GM19193 (cell line): ENCODE measurements around the gene CCDC71.

Experiments used
- POLR2A ChIP-seq: IDR thresholded peaks from 4 replicates; pipeline ENCODE4 v1.6.1; 2011; ENCODE audit not compliant: insufficient read depth, insufficient read length; ENCODE audit errors: extremely low read depth

Gene CCDC71

DNA sequence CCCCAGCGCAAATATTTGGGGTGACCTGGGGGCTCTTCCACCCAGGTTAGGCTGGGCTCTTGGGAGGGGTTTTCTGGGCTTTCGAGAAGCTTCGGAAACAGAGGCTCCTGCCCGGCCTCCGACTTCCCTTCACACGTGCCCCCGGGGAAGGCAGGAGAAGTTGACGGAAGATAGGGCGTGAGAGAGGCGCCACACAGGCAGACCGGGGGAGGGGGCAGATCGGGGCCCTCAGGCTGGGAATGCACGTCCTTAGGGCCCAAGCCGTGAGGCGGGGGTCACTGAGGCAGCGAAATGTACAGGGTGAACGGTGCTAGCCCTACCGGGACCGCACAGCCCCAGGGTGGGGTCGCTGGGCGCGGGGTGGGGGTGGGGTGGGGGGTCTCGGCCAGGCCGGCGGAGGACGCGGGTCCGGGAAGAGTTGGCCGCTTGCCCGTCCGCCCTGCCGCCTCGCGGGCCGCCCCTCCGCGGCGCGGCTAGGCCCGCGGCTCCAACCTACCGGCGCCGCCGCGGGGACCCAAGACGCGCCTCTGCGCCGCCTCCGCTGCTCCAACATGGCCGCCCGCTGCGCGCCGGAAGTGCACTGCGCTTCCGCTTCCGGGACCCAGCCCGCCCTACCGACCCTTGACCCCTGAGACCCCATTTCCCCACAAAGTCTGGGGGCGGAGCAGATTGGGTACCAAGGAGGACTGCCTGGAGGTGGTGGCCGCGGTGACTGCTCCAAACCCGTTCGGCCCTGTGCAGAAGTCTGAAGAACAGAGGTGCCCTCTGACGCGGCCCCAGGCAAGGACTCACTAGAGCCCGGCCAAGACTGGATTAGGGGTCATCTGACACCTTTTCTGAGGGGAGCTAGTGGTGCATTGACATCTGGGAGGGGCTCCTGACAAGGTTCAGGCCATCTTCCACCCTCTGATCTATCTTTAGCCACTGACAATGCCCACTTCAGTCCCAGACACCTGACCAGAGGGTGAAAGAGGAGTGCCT, at the start of gene CCDC71:
Gene CCDC71 (minus strand): TSS at position 561 of the 981 bp plus-strand sequence. CDS start 2,123 bp downstream, outside the sequence.
- TF ChIP-seq POLR2A = peak; percentile 77

DNA sequence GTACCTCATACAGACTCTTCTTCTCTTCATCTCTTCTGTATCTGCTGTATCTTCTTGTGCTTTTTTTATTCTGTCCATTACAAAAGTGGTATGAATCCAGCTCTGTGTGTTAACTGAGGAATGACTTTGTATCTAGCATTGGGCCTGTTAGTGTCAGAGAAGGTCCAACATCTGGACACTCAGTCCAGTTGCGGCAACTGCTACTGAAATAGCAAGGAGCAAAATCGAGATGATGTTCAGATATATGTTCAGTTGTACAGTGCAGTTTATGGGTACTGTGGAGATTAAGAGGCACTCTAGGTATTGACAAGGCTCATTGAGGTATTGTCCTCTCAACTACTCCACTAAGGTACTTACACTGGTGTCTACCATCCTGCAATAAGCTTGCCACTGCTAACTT, 47.9 kb upstream of the CCDC71 start:
- TF ChIP-seq POLR2A = no peak

DNA sequence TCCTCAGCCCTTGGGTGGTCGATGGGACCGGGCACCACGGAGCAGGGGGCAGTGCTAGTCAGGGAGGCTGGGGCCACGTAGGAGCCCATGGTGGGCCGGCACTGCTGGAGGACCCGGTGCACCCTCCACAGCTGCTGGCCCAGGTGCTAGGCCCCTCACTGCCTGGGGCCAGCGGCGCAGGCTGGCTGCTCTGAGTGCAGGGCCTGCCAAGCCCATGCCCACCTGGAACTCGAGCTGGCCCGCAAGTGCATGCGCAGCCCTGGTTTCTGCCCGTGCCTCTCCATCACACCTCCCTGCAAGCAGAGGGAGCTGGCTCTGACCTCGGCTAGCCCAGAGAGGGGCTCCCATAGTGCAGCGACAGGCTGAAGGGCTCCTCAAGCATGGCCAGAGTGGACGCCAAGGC, 47.4 kb upstream of the CCDC71 start:
- no peak for TF ChIP-seq POLR2A

DNA sequence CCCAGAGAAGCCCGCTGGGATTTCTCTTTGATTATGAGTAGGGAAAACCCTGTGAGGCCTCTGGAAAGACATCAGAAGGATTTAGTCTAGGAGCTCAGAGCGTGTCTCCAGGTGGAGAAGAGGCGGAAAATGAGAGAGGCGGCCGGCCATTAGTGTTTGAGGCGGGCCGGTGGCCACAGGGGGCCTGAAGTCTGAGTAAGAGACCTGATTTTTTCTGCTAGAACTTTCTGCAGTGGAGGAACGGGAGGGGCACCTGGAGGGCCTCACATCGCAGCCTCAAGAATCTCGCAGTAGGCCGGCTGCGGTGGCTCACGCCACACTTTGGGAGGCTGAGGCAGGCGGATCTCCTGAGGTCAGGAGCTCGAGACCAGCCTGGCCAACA, 33.8 kb upstream of the CCDC71 start:
- TF ChIP-seq POLR2A = no peak

DNA sequence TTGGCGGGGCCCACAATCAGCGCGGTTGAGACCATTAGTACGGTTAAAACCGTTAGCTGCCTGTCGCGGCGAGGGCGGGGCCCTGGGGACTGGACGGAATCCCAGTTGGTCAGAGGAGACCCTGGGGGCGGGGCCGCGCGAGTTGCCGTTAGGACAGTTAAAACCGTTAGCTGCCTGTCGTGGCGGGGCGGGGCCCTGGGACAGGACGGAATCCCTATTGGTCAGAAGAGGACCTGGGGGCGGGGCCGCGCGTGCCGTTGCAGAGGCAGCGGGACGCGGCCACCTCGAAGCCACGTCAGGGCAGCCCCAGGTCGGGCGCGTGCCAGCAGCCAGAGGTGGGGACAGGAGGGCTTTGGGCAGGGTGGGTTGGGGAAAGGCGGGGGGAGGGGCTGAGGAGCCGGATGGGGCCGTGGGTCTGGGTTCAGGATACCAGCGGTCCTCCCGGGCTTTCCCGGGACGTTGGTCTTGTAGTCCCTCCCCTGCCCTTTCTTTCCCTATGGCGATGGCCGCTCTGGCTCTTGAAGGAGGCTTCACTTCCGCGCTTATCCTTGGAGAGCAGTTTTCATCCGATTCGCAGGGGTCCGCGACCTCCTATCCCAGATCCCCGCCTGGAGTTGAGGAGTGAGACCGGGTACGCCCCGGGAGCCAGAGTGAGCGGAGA, 33.2 kb upstream of the CCDC71 start:
- TF ChIP-seq POLR2A = no peak

DNA sequence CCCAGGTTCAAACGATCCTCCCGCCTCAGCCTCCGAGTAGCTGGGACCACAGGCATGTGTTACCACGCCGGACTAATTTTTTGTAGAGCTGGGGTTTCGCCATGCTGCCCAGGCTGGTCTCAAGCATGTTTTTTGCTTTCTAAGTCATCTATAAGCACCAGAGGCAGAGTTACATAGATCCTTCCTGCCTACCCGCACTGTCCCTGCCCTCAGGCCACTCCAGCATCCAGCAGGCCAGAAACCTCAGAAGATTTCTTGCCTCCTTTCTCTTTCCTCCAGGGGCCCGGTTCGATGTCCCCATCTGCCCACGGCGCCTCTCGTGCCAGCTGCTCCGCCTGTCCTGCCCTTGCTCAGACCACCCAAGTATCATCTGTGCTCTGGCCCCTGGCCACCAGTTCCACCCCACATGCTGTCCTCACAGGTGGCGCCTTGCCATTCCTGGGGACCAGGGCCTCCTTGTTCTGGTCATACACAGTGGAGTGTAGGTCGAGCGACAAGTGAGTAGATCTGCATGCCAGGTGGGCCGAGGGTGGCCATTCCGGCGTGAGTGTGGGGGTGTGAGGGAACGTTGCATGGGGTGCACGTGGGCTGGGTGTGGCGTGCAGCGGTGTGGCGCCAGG, 32.6 kb upstream of the CCDC71 start:
- no peak for TF ChIP-seq POLR2A

DNA sequence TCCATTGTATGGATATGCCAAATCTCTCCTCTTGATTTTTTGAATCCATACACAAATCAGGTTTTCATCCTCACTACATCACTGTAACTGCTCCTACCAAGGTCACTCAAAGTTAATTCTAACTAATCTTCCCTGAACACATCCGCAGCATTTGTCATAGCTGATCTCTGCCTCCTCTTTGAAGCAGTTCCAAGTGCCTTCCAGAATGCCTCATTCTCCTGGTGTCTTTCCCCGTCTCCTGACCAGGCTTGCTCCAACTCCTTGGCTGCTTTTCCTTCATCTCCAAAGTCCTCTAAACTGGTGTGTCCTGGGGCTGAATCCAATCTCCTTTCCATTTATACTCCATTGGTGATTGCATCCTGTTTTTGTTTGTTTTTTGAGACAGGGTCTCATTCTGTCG, 32.0 kb upstream of the CCDC71 start:
- TF ChIP-seq POLR2A = no peak

DNA sequence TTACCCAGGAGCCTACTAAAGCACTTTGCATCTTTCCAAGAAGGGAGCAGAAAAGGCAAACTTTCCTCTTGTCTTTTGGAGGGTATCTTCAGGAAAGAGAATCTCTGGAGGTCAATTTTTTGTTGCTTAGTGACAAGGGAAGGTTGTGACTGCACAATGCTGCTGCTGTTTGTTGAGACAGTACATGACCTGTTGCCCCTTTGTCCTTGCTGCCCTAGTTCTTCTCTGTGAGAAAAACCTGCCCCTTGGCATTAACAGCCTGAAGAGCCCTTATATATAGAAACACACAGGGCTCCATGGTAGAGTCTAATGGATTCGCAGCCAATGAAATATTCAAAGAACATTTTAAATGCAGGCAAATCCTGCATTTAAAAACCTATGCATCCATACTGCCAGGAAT, 25.6 kb upstream of the CCDC71 start:
- TF ChIP-seq POLR2A = no peak

DNA sequence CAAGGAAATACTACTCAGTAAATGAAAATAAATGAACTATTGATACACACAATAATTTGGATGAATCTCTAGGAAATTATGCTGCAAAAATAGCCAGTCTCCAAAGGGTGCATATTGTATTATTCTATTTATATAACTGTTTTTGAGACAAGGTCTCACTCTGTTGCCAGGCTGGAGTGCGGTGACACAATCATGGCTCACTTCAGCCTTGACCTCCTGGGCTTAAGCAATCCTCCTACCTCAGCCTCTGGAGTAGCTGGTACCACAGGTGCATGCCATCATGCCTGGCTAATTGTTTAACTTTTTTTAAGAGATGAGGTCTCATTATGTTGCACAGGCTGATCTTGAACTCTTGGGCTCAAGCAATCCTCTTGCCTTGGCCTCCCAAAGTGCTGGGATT, 17.7 kb upstream of the CCDC71 start:
- no peak for TF ChIP-seq POLR2A

DNA sequence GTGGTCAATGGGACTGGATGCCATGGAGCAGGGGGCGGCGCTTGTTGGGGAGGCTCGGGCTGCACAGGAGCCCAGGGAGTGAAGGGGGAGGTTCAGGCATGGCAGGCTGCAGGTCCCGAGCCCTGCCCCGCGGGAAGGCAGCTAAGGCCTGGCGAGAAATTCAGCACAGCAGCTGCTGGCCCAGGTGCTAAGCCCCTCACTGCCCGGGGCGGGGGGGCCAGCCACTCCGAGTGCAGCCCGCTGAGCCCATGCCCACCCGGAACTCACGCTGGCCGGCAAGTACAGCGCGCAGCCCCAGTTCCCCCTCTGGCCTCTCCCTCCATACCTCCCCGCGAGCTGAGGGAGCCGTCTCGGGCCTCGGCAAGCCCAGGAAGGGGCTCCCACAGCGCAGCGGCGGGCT, 16.6 kb upstream of the CCDC71 start:
- no peak for TF ChIP-seq POLR2A

DNA sequence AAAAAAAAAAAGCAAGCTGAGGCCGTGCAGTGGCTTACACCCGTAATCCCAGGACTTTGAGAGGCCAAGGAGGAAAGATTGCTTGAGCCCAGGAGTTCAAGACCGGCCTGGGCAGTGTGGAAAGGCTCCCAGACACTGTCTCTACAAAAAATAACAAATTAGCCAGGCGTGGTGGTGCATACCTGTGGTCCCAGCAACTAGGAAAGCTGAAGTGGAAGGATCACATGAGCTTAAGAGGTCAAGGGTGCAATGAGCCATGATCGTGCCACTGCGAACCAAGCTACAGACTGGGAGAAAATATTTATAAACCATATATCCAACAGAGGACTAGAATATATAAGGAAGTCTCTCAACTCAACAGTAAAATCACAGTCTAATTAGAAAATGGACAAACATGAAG, 15.2 kb upstream of the CCDC71 start:
- TF ChIP-seq POLR2A = no peak

DNA sequence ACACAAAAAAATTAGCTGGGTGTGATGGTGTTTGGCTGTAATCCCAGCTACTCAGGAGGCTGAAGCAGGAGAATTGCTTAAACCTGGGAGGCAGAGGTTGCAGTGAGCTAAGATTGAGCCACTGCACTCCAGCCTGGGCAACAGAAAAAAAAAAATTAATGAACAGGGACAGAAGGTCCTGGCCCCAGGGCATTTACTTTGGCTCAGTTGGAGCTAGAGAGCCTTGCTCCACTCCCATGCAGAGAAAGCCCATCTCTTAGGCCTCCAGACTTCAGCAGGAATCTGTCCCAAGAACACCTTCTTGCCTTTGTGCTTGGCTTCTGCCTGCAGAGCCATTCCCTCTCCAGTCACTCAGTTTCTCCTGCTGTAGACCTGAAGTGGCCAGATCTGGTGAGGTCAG, 14.0 kb upstream of the CCDC71 start:
- TF ChIP-seq POLR2A = no peak

DNA sequence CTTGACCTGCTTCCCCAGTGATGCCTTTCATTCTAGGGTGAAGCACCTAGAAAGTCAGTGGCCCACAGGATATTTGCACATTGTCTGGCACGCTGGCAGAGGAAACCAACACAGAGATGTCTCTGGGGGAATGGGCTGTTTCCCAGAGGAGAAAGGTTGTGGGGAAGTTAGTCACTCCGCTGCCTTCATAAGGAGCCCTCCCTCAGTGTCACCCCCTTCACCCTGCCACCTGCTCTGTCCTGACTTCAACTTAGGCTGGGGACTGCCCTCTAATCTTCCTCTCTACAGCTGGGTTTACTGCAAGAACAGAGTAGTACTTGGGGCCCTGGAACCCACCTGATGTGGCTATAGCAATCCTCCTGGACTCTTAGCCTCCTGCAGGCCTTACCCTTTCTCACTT, 10.9 kb upstream of the CCDC71 start:
- TF ChIP-seq POLR2A = no peak

DNA sequence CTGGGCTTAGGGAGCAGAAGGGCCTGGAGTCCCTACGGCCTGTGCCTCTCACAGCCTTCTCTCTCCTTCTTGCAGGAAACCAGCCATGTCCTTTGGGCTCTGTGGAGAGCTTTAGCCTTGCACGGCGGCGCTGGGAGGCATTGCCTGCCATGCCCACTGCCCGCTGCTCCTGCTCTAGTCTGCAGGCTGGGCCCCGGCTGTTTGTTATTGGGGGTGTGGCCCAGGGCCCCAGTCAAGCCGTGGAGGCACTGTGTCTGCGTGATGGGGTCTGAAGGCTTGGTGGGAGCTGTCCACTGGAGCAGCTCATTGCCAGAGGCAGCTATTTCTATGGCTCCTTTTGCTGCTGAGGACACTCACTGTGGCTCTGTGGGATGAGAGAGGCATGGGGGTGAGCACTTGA, 9.4 kb upstream of the CCDC71 start:
- no peak for TF ChIP-seq POLR2A

DNA sequence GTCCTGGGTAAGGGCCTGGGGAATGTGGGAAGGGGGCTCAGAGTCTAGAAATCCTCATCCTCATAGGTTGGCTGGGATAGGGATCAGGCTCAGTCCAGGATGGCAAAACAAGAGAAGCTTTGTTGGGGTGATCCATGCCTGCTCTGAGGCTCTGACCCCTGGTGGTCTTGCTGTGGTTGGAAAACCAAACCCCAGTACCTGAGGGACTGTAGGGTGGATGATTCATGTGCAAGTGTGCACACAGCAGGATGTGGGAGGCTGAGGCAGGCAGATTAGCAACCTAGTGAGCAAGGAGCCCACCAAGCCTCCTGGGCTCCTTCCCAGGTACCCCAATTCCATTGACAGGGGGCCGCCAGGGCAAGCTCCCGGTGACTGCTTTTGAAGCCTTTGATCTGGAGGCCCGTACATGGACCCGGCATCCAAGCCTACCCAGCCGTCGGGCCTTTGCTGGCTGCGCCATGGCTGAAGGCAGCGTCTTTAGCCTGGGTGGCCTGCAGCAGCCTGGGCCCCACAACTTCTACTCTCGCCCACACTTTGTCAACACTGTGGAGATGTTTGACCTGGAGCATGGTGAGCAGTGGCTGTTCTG, 8.4 kb upstream of the CCDC71 start:
- TF ChIP-seq POLR2A = no peak
